Keratinocyte (primary cell): Measurements from ENCODE around the gene CPNE4.

Experiments used
- EZH2 ChIP-seq: IDR thresholded peaks from one replicate; pipeline ENCODE4 v1.6.1; 2012; ENCODE audit warnings: inconsistent platforms, mild to moderate bottlenecking, low read length, moderate library complexity
- TF ChIP-seq, protein P1 (sequence below), 3 experiments: IDR thresholded peaks in 1 of 3; conservative IDR thresholded peaks in 1 of 3; optimal IDR thresholded peaks in 1 of 3; 2 replicates in 2 of 3; 3 replicates in 1 of 3; pipeline versions ENCODE3 to v1.5.1; 2011; ENCODE audit warnings: low read length in 3 of 3, mild to moderate bottlenecking in 3 of 3, moderate library complexity in 2 of 3, control low read depth in 1 of 3, inconsistent platforms in 1 of 3; ENCODE audit not compliant: insufficient read depth in 2 of 3; ENCODE audit errors: extremely low read depth in 1 of 3

DNA sequence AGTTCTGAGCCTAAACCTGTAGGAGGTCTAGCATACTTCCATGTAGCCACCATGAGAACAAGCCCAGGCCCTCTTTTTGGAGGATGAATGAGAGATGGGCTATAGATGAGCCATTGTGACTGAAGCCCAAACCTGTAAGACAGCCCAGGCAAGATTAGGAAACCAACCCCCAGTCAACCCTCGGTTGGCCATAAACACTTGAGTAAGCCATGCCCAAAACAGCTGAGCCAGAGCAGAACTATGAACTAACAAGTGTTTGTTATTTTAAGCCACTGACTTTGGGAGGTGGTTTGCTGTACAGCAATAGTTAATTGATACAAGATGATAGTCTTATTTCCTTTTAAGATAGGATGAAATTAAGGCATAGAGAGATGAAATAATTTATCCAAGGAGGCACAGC is 12.4 kb upstream of the CPNE4 start:
- TF ChIP-seq, protein P1, sequence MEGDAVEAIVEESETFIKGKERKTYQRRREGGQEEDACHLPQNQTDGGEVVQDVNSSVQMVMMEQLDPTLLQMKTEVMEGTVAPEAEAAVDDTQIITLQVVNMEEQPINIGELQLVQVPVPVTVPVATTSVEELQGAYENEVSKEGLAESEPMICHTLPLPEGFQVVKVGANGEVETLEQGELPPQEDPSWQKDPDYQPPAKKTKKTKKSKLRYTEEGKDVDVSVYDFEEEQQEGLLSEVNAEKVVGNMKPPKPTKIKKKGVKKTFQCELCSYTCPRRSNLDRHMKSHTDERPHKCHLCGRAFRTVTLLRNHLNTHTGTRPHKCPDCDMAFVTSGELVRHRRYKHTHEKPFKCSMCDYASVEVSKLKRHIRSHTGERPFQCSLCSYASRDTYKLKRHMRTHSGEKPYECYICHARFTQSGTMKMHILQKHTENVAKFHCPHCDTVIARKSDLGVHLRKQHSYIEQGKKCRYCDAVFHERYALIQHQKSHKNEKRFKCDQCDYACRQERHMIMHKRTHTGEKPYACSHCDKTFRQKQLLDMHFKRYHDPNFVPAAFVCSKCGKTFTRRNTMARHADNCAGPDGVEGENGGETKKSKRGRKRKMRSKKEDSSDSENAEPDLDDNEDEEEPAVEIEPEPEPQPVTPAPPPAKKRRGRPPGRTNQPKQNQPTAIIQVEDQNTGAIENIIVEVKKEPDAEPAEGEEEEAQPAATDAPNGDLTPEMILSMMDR (optimal IDR thresholded peaks at IDR 0.05 in 1 of 3, IDR thresholded peaks at IDR 0.05 in 1 of 3, conservative IDR thresholded peaks at IDR 0.05 in 1 of 3; ENCODE audit: extremely low read depth in 1 of 3, insufficient read depth in 2 of 3, low read length in 3 of 3): no peak
- TF ChIP-seq EZH2: no peak
